ENCODE results near the gene HSD17B11.

HSD17B11 gene, protein sequence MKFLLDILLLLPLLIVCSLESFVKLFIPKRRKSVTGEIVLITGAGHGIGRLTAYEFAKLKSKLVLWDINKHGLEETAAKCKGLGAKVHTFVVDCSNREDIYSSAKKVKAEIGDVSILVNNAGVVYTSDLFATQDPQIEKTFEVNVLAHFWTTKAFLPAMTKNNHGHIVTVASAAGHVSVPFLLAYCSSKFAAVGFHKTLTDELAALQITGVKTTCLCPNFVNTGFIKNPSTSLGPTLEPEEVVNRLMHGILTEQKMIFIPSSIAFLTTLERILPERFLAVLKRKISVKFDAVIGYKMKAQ

DNA sequence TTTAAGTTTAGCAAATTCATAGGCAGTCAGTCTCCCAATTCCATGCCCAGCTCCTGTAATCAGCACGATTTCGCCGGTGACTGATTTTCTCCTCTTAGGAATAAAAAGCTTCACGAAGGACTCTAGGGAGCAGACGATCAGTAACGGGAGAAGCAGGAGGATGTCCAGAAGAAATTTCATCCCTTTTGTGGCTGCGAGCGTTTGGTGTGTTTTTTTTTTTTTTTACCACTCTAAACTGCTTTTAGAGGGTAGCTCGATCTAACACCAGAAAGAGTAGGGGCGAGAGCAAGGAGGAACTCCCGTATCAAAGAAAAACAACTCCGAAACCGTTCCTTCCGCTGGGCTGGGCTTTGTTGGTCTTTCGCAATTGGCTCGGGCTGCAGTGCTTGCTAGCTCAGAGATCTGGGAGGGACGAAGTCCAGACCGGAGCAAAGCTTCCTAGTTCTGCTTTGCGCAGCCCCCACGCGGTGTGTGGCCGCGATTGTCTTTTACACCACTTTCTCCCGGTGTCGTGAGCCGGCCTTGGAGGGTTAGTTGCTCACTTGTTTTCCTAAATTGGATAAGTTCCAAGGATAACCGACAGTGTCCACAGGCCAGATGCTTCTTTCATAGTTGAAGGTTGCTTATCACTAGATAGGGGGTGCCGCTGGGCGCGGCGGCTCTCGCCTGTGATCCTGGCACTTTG, at the start of gene HSD17B11:
HSD17B11 (minus strand) TSS at position 298 of the 685 bp plus-strand sequence; CDS start at position 180, 118 bp downstream.
- TF ChIP-seq, protein P1, sequence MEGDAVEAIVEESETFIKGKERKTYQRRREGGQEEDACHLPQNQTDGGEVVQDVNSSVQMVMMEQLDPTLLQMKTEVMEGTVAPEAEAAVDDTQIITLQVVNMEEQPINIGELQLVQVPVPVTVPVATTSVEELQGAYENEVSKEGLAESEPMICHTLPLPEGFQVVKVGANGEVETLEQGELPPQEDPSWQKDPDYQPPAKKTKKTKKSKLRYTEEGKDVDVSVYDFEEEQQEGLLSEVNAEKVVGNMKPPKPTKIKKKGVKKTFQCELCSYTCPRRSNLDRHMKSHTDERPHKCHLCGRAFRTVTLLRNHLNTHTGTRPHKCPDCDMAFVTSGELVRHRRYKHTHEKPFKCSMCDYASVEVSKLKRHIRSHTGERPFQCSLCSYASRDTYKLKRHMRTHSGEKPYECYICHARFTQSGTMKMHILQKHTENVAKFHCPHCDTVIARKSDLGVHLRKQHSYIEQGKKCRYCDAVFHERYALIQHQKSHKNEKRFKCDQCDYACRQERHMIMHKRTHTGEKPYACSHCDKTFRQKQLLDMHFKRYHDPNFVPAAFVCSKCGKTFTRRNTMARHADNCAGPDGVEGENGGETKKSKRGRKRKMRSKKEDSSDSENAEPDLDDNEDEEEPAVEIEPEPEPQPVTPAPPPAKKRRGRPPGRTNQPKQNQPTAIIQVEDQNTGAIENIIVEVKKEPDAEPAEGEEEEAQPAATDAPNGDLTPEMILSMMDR (IDR thresholded peaks at IDR 0.05; ENCODE audit: control insufficient read depth, insufficient read depth, low read depth, low read length, missing control alignments), result no peak
- DNase-seq (ENCODE audit: low read depth), result peak; percentile 67
- peak within 1 kb of the TSS; percentile 49 for H3K4me3 ChIP-seq (ENCODE audit: control insufficient read depth, low read depth, low read length)

DNA sequence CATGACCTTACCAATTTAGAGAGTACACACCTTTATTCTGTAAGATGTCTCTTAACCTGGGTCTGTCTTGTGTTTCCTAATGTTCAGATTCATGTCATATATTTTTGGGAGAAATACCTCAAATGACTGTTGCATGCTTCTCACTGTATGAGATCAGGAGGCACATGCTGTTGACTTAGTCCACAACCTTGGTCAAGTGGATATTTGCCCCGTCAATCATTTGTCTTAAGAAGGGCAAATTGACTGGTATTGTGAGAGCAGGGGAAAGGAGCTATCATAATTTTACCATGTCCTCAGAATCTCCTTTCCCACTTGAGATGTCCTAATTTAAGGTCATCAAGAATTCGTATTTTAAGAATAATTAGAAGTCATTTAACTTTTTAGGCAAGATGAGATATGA, 42.4 kb upstream of the HSD17B11 start:
- H3K4me3 ChIP-seq (ENCODE audit: control insufficient read depth, low read depth, low read length), result no peak overlapping the region
- no peak for DNase-seq (ENCODE audit: low read depth)
- TF ChIP-seq, protein P1 (IDR thresholded peaks at IDR 0.05; ENCODE audit: control insufficient read depth, insufficient read depth, low read depth, low read length, missing control alignments), result no peak

DNA sequence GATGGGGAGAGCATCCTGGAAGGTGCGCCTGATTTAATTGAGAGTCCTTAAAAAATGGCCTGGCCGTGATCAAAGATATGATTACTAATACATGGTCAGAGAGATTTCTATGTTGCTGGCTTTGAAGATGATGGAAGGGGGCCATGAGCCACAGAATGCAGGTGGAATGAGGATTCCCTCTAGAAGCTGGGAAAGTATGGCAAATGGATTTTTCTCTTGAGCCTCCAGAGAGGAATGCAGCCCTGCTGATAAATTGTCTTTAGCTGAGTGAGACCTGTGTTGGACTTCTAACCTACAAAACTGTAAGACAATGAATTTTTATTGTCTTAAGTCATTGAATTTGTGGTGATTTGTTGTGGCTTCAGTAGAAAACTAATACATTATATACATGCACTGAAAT, 39.0 kb upstream of the HSD17B11 start:
- no peak for DNase-seq (ENCODE audit: low read depth)
- TF ChIP-seq, protein P1 (IDR thresholded peaks at IDR 0.05; ENCODE audit: control insufficient read depth, insufficient read depth, low read depth, low read length, missing control alignments), result no peak
- H3K4me3 ChIP-seq (ENCODE audit: control insufficient read depth, low read depth, low read length), result no peak overlapping the region

DNA sequence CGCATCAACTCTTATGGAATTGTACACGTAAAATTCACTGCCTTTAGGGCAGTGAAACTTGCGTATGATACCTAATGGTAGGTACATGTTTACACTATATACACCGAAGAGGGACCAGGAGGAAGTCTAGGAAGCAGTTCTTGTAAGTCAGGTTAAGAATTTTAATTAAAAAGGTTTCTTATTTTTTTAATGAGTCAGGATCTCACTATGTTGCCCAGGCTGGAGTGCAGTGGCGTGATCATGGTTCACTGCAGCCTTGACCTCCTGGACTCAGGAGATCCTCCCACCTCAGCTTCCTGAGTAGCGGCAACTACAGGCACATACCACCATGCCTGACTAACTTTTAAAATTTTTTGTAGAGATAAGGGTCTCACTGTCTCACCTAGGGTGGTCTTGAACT, 38.0 kb upstream of the HSD17B11 start:
- no peak for DNase-seq (ENCODE audit: low read depth)
- TF ChIP-seq, protein P1 (IDR thresholded peaks at IDR 0.05; ENCODE audit: control insufficient read depth, insufficient read depth, low read depth, low read length, missing control alignments), result no peak
- no peak overlapping the region for H3K4me3 ChIP-seq (ENCODE audit: control insufficient read depth, low read depth, low read length)

DNA sequence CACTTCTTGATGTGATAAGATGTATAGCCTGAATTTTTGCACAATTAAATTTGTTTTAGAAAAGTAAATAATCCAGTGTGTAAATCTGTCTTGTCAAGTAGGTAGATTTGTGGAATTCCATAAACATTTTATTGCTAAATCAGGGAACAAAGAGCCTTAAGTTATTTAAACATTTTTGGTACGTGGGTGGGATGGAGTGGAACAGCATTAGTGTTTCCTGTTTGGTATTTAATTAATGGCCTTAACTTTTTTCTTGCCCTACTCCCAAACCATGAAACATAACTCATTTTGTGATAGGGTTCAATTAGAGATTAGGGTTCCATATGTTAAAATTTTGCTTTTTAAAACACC, 36.5 kb upstream of the HSD17B11 start:
- no peak for DNase-seq (ENCODE audit: low read depth)
- TF ChIP-seq, protein P1 (IDR thresholded peaks at IDR 0.05; ENCODE audit: control insufficient read depth, insufficient read depth, low read depth, low read length, missing control alignments), result no peak
- no peak overlapping the region for H3K4me3 ChIP-seq (ENCODE audit: control insufficient read depth, low read depth, low read length)

DNA sequence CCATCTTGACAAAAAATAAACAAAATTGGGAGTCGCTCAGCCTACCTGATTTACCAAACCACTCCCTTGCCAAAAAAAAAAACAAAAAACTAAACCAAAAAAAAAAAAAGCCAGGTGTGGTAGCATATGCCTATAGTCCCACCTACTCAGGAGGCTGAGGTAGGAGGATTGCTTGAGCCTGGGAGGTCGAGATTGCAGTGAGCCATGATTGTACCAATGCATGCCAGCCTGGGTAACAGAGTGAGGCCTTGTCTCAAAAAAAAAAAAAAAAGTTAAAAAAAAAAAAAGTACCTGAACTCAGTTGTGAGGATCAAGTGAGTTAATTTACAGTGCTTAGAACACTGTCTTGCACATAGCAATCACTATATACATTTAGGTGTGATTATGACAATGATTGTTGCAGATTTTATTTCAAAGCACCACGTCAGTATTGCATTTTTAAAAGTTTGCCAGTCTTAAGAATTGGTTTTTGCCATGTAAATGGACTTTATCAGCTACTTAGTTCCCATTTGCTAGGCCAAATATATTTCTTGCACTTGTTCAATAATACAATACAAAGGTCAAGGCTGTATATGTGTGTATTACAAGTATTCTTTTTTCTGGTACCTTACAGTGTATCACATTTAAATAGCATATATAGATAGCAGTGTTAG, 36.0 kb upstream of the HSD17B11 start:
- TF ChIP-seq, protein P1 (IDR thresholded peaks at IDR 0.05; ENCODE audit: control insufficient read depth, insufficient read depth, low read depth, low read length, missing control alignments), result no peak
- no peak overlapping the region for H3K4me3 ChIP-seq (ENCODE audit: control insufficient read depth, low read depth, low read length)
- DNase-seq (ENCODE audit: low read depth), result no peak

All from AG09309 (cell line).